ENCODE measurements around the gene CD247.

DNA sequence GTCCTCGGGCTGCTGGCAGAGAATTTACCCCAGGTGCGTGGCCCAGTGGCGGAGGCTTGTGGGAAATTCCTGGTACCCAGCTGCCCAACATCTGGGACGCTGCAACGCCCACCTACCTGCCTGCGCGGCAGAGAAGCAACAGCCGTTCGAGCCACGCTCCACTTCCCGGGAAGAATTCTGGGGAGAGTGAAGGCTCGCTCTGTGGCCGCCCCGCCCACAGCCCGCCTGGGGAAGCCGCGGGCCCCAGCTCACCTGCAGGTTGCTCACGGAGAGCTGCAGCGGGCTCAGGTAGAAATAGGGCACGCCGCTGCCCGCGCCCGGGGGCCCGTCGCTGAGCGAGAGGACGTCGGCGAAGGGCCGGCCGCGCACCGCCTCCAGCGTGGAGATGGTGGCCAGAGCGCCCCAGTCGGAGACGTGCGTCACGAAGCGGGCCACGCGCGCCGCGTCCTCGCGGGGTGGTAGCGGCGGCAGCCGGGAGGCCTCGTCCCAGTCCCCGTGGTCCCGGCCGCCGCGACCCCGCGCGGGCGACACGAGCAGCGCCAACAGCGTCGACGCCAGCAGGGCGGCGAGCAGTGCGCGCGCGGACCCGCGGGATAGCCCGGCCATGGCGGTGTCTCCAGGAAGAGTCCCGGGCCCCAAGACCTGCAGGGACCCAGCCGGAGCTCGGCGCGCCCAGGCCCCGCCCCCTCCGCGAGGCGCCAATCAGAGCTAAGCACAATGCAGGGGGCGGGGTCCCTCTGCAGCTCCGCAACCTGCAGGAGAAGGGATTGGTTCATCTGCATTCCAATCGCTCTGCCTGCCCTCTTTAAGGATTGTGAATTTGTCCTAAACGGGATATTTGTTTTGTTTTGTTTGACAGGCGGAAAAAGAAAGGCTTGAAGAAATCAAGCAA lies 35.1 kb upstream of the CD247 start, which contains the start of gene CREG1:
- no peak for TF ChIP-seq CHD2 (IDR thresholded peaks at IDR 0.05; ENCODE audit: low read length, partially characterized antibody)
- TF ChIP-seq, protein P1, sequence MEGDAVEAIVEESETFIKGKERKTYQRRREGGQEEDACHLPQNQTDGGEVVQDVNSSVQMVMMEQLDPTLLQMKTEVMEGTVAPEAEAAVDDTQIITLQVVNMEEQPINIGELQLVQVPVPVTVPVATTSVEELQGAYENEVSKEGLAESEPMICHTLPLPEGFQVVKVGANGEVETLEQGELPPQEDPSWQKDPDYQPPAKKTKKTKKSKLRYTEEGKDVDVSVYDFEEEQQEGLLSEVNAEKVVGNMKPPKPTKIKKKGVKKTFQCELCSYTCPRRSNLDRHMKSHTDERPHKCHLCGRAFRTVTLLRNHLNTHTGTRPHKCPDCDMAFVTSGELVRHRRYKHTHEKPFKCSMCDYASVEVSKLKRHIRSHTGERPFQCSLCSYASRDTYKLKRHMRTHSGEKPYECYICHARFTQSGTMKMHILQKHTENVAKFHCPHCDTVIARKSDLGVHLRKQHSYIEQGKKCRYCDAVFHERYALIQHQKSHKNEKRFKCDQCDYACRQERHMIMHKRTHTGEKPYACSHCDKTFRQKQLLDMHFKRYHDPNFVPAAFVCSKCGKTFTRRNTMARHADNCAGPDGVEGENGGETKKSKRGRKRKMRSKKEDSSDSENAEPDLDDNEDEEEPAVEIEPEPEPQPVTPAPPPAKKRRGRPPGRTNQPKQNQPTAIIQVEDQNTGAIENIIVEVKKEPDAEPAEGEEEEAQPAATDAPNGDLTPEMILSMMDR (IDR thresholded peaks at IDR 0.05): no peak
- TF ChIP-seq, protein P2, sequence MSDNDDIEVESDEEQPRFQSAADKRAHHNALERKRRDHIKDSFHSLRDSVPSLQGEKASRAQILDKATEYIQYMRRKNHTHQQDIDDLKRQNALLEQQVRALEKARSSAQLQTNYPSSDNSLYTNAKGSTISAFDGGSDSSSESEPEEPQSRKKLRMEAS (IDR thresholded peaks at IDR 0.05; ENCODE audit: low read depth): peak; percentile 40; the same call in 1 of the 2 replicates
- TF ChIP-seq FOXM1 (IDR thresholded peaks at IDR 0.05; ENCODE audit: low read depth): no peak
- TF ChIP-seq NFIC (IDR thresholded peaks at IDR 0.05; ENCODE audit: borderline replicate concordance): no peak
- TF ChIP-seq EP300 (IDR thresholded peaks at IDR 0.05; ENCODE audit: borderline replicate concordance in 1 of 2, low read depth in 1 of 2, low read length in 1 of 2): no peak
- TF ChIP-seq RAD21 (IDR thresholded peaks at IDR 0.05; ENCODE audit: low read length): no peak
- no peak for TF ChIP-seq TCF12 (IDR thresholded peaks at IDR 0.05)
- TF ChIP-seq POLR2AphosphoS5 (IDR thresholded peaks at IDR 0.05; ENCODE audit: low read depth, low read length): peak; percentile 58
- TF ChIP-seq SIN3A (IDR thresholded peaks at IDR 0.05; ENCODE audit: borderline replicate concordance, low read depth, low read length): 0 out of 2 replicates have a peak, but pooled peaks have one; percentile 19

All from SK-N-SH (cell line).